CD14-positive monocyte (primary cell): Measurements from ENCODE around the gene GRIN3B. TPM values are rescaled to one million over a fixed set of nuclear protein-coding genes. Genes with fewer than 3 reads are reported as not detected.

Experiments
- DNase-seq, 3 donors: peaks; one replicate each; pipeline ENCODE4 v3.0.0-alpha.2; 2011 to 2022
- H2AFZ ChIP-seq: 2 replicates; pipeline ENCODE4 v1.6.0; 2012; ENCODE audit warnings: mild to moderate bottlenecking, low read depth, low read length, inconsistent platforms; ENCODE audit not compliant: insufficient read depth, poor library complexity, severe bottlenecking
- H3K27ac ChIP-seq, 2 donors: 1 replicate in 1 of 2; 2 replicates in 1 of 2; pipeline ENCODE4 v1.5.1; 2012 to 2013; ENCODE audit warnings: low read length in 2 of 2, control low read depth in 1 of 2, inconsistent platforms in 1 of 2, low read depth in 1 of 2, mild to moderate bottlenecking in 1 of 2
- H3K27me3 ChIP-seq, 2 donors: one replicate each; pipeline versions ENCODE4 v1.6.0 to v1.6.1; 2011 to 2013; ENCODE audit warnings: low read length in 2 of 2; ENCODE audit not compliant: control insufficient read depth in 2 of 2, insufficient read depth in 2 of 2
- H3K36me3 ChIP-seq, 2 donors: replicated peaks in 1 of 2; 1 replicate in 1 of 2; 2 replicates in 1 of 2; pipeline versions ENCODE4 v1.5.1 to v1.6.1; 2012 to 2013; ENCODE audit warnings: low read length in 2 of 2, control low read depth in 1 of 2, inconsistent platforms in 1 of 2, mild to moderate bottlenecking in 1 of 2; ENCODE audit not compliant: insufficient read depth in 2 of 2, control insufficient read depth in 1 of 2
- H3K4me1 ChIP-seq, 2 donors: 1 replicate in 1 of 2; 2 replicates in 1 of 2; pipeline versions ENCODE4 v1.5.1 to v1.6.1; 2012 to 2013; ENCODE audit warnings: low read length in 2 of 2, control low read depth in 1 of 2, inconsistent platforms in 1 of 2, mild to moderate bottlenecking in 1 of 2, moderate library complexity in 1 of 2; ENCODE audit not compliant: insufficient read depth in 2 of 2, control insufficient read depth in 1 of 2
- H3K4me2 ChIP-seq: replicated peaks from 2 replicates; pipeline ENCODE3; 2012; ENCODE audit warnings: low read length, moderate library complexity, mild to moderate bottlenecking; ENCODE audit not compliant: poor library complexity, severe bottlenecking; ENCODE audit errors: extremely low read depth
- H3K4me3 ChIP-seq, 3 experiments: fragments of 200-600 bp in 1 of 3; sonication (generic) in 1 of 3; replicated peaks in 1 of 3; 1 replicate in 2 of 3; 2 replicates in 1 of 3; pipeline ENCODE4 v1.5.1; 2011 to 2013; ENCODE audit warnings: low read length in 3 of 3, mild to moderate bottlenecking in 3 of 3, control low read depth in 2 of 3, low read depth in 2 of 3, inconsistent platforms in 1 of 3, moderate library complexity in 1 of 3
- H3K79me2 ChIP-seq: 2 replicates; pipeline ENCODE4 v1.6.0; 2012; ENCODE audit warnings: mild to moderate bottlenecking, control low read depth, inconsistent platforms, low read length, moderate library complexity; ENCODE audit not compliant: insufficient read depth
- H3K9ac ChIP-seq: 2 replicates; pipeline ENCODE4 v1.6.0; 2017; ENCODE audit warnings: low read length, mild to moderate bottlenecking; ENCODE audit not compliant: insufficient read depth, poor library complexity, severe bottlenecking
- H3K9me3 ChIP-seq, 2 donors: replicated peaks in 1 of 2; 1 replicate in 1 of 2; 2 replicates in 1 of 2; pipeline versions ENCODE4 v1.5.1 to v1.6.1; 2012 to 2013; ENCODE audit warnings: low read length in 2 of 2, control low read depth in 1 of 2; ENCODE audit not compliant: control insufficient read depth in 1 of 2, insufficient read depth in 1 of 2
- H4K20me1 ChIP-seq: 2 replicates; pipeline ENCODE4 v1.6.0; 2012; ENCODE audit warnings: mild to moderate bottlenecking, low read length, control low read depth, moderate library complexity; ENCODE audit not compliant: insufficient read depth
- H3K27ac Mint-ChIP-seq, 7 donors: one replicate each; pipeline ENCODE4 v1.8.0; 2020; ENCODE audit warnings: mild to moderate bottlenecking in 7 of 7, mixed read lengths in 7 of 7, moderate library complexity in 6 of 7, inconsistent platforms in 2 of 7
- H3K27me3 Mint-ChIP-seq, 3 donors: one replicate each; pipeline ENCODE4 v1.8.0; 2021 to 2022; ENCODE audit warnings: low read depth in 3 of 3, mild to moderate bottlenecking in 3 of 3, mixed read lengths in 3 of 3, moderate library complexity in 3 of 3, inconsistent platforms in 1 of 3
- H3K36me3 Mint-ChIP-seq, 2 donors: one replicate each; pipeline ENCODE4 v1.8.0; 2020; ENCODE audit warnings: mixed read lengths in 2 of 2, inconsistent platforms in 1 of 2, mild to moderate bottlenecking in 1 of 2
- H3K4me1 Mint-ChIP-seq: one replicate; pipeline ENCODE4 v1.8.0; 2020; ENCODE audit warnings: mild to moderate bottlenecking, mixed read lengths
- H3K4me3 Mint-ChIP-seq, 2 donors: one replicate each; pipeline ENCODE4 v1.8.0; 2020; ENCODE audit warnings: mild to moderate bottlenecking in 2 of 2, mixed read lengths in 2 of 2, moderate library complexity in 1 of 2
- H3K9me3 Mint-ChIP-seq, 7 donors: one replicate each; pipeline ENCODE4 v1.8.0; 2020 to 2022; ENCODE audit warnings: mixed read lengths in 7 of 7, mild to moderate bottlenecking in 6 of 7, moderate library complexity in 6 of 7, inconsistent platforms in 2 of 7
- CTCF ChIP-seq: fragments of 200-600 bp; IDR thresholded peaks from one replicate; pipeline ENCODE4 v1.8.0; 2022; ENCODE audit warnings: antibody characterized with exemption, mild to moderate bottlenecking
- WGBS: methylation state at CpG from one replicate; pipeline ENCODE4 v1.1.5; 2013; ENCODE audit warnings: missing lambda C conversion rate; ENCODE audit not compliant: insufficient coverage; 5-methylcytosine and 5-hydroxymethylcytosine counted together
- intact Hi-C, 2 donors: fragments of 100-400 bp; cut with micrococcal nuclease; formaldehyde crosslinking; loops; one replicate each; pipeline versions ENCODE4 v1.15.0 to v1.15.1; 2023
- polyA plus RNA-seq, 3 donors: library from polyadenylated mRNA; depleted of rRNA in 1 of 3; unstranded in 2 of 3; stranded (reverse) in 1 of 3; fragments of 300-500 nt in 2 of 3; fragments of >200 nt in 1 of 3; fragmentation: Illumina TruSeq in 2 of 3; gene quantifications; 1 replicate in 2 of 3; 2 replicates in 1 of 3; pipeline ENCODE4 v1.2.3, GENCODE V29; 2012 to 2021

GRIN3B gene
- polyA plus RNA-seq, 3 donors, result 0.13 to 0.27 TPM; not detected in 1

- no peak for TF ChIP-seq CTCF
- no peak overlapping the region for H3K4me2 ChIP-seq
- intact Hi-C loops, result no loop called here
- no peak overlapping the region for H3K27ac ChIP-seq
- peaks cover 29 to 34% of the 10 kb centered on the region in 2 donors for H3K4me1 ChIP-seq
- no peak for DNase-seq
- H3K27ac Mint-ChIP-seq, result no peak overlapping the region
- WGBS, result 95% methylated on average over 47 of the region's 49 CpGs
- H3K4me1 Mint-ChIP-seq, result peaks cover 30% of the 10 kb centered on the region
- H3K9ac ChIP-seq, result no peak overlapping the region
- no peak overlapping the region for H3K4me3 ChIP-seq
- peaks cover 0 to 3% (median 1%) of the 10 kb centered on the region in 3 donors for H3K27me3 Mint-ChIP-seq
- peaks cover 49 to 55% of the 10 kb centered on the region in 2 donors for H3K36me3 ChIP-seq
- H3K79me2 ChIP-seq, result peaks cover 64% of the 10 kb centered on the region
- peaks cover 16 to 52% of the 10 kb centered on the region in 2 donors for H3K36me3 Mint-ChIP-seq
- no peak overlapping the region for H3K4me3 Mint-ChIP-seq
- no peaks in the 10 kb centered on the region for H3K9me3 Mint-ChIP-seq
- H2AFZ ChIP-seq, result no peak overlapping the region
- no peaks in the 10 kb centered on the region for H3K9me3 ChIP-seq
- H3K27me3 ChIP-seq, result no peaks in the 10 kb centered on the region
- H4K20me1 ChIP-seq, result peaks cover 97% of the 10 kb centered on the region
Observed at GRCh38 chr19:1014161-1015060, 14.2 kb downstream of the GRIN3B start.

DNA sequence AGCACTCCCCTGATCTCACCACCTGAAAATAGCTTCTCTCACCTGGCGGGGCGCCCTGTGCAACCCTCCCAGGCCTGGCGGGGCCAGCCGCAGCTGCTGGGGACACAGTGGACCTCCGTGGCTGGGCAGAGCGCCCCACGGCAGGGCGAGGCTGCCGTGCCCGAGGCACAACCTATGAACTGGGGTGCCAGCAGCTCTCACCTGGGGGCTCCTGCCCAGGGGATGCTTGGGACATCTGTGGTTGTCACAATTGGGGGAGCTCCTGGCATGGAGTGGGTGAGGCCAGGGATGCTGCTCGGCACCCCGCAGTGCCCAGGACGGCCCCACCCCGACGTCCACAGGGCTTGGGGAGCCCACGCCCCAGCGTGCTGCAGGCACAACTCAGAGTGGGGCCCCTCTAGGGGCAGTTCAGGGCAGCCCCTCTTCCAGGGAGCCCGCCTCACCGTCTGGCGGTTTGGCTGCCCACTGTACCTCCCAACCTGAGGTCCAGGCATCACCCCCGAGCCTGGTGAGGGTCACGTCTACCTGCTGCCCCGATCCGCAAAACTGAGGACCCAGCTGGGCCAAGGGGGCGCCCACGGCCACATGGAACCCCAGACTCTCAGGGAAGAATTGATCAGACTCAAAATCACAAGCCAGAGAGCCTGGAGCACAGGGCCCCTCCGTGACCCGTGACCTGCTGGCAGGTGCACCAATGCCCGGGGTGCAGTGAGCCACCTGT, 15.0 kb downstream of the GRIN3B start:
- Mint-ChIP-seq H3K9me3 (no peaks in the 10 kb centered on the region), H3K27ac (no peak overlapping the region), H3K27me3 (peaks cover 0 to 1% (median 0%) of the 10 kb centered on the region in 3 donors), H3K4me3 (no peak overlapping the region), H3K36me3 (peaks cover 14 to 46% of the 10 kb centered on the region in 2 donors), H3K4me1 (peaks cover 38% of the 10 kb centered on the region)
- peaks cover 37 to 42% of the 10 kb centered on the region in 2 donors for H3K4me1 ChIP-seq
- no peak for DNase-seq
- H3K4me2 ChIP-seq, result no peak overlapping the region
- no peak for TF ChIP-seq CTCF
- H3K9ac ChIP-seq, result no peak overlapping the region
- no peaks in the 10 kb centered on the region for H3K9me3 ChIP-seq
- peaks cover 72% of the 10 kb centered on the region for H3K79me2 ChIP-seq
- H2AFZ ChIP-seq, result no peak overlapping the region
- intact Hi-C loops, result no loop called here
- H3K4me3 ChIP-seq, result no peak overlapping the region
- 94% methylated on average over 24 of the region's 29 CpGs for WGBS
- peaks cover 44 to 47% of the 10 kb centered on the region in 2 donors for H3K36me3 ChIP-seq
- peaks cover 97% of the 10 kb centered on the region for H4K20me1 ChIP-seq
- H3K27me3 ChIP-seq, result no peaks in the 10 kb centered on the region
- no peak overlapping the region for H3K27ac ChIP-seq
